Hepatocyte (in vitro differentiated cells): Measurements from ENCODE around the gene POT1.

Source experiments
- CTCF ChIP-seq: fragments of 200-600 bp; sonication (generic); IDR thresholded peaks from 2 replicates; pipeline ENCODE4 v1.5.1; 2016; ENCODE audit warnings: antibody characterized with exemption, mild to moderate bottlenecking; ENCODE audit not compliant: poor library complexity
- EZH2 ChIP-seq: fragments of 200-600 bp; sonication (generic); IDR thresholded peaks from 2 replicates; pipeline ENCODE4 v1.6.1; 2016; ENCODE audit warnings: antibody characterized with exemption, mild to moderate bottlenecking, borderline replicate concordance
- EZH2phosphoT487 ChIP-seq: fragments of 200-600 bp; sonication (generic); IDR thresholded peaks from one replicate; pipeline ENCODE4 v1.6.1; 2018; ENCODE audit warnings: antibody characterized with exemption, mild to moderate bottlenecking, low read depth, moderate library complexity; ENCODE audit not compliant: unreplicated experiment, severe bottlenecking

DNA sequence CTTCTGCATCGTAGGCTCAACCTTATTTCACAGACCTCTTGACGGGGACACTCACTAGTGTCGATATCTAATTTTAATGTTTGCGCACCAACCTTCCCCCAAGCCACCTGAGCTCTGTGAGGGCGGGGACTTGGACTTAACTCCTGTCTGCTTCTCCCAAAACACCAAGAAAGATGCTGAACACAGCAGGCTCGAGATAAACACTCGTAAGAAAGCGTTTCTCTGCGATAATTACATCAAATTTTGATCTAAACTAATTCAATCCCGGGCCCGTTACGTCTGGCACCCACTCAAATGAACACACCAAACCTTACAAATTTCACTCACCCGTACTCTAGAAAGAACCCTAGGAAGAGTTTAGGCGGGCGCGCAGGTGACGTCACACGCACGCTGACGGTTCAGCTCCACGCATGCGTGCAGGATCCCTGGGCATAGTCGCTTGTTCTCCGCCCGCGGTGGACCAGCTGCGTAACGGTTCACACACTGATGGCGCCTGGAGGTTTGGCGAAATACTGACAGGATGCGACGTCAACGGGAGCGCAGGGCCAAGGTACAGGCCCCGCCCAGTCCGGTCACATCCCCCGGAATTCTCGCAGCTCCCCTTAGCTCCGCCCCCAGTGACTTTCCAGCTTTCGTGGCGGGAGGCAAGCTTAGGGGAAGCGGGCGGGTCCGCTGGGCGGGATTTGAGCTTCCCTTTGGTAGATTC, at the start of gene POT1:
- TF ChIP-seq CTCF = no peak
- no peak for TF ChIP-seq EZH2phosphoT487
- TF ChIP-seq EZH2 = no peak
